Stimulated activated CD4-positive, alpha-beta T cell treated with anti-CD3 and anti-CD28 coated beads, Interleukin-4, amount 100 ng/mL, for 24 hours (primary cell): ENCODE results near the gene DHRS2.

Experiments used
- DNase-seq: peaks from one replicate; pipeline ENCODE4 v3.0.0-alpha.2; 2020

DHRS2 gene

GRCh38 chr14:23613242-23614070, 22.7 kb upstream of the DHRS2 start:
- no peak for DNase-seq

GRCh38 chr14:23614395-23614828, 21.8 kb upstream of the DHRS2 start:
- DNase-seq = no peak

GRCh38 chr14:23615856-23616255, 20.3 kb upstream of the DHRS2 start:
- no peak for DNase-seq

GRCh38 chr14:23617539-23617938, 18.6 kb upstream of the DHRS2 start:
- no peak for DNase-seq

- DNase-seq = no peak
Observed at GRCh38 chr14:23618415-23618988, 17.7 kb upstream of the DHRS2 start.

GRCh38 chr14:23620177-23620702, 15.9 kb upstream of the DHRS2 start:
- DNase-seq = no peak

- no peak for DNase-seq
Observed at GRCh38 chr14:23621204-23621931, 14.8 kb upstream of the DHRS2 start.

GRCh38 chr14:23621932-23622730, 14.0 kb upstream of the DHRS2 start:
- no peak for DNase-seq

GRCh38 chr14:23622990-23623389, 13.2 kb upstream of the DHRS2 start:
- no peak for DNase-seq

- no peak for DNase-seq
Observed at GRCh38 chr14:23623962-23624361, 12.2 kb upstream of the DHRS2 start.

GRCh38 chr14:23624830-23625404, 11.2 kb upstream of the DHRS2 start:
- no peak for DNase-seq

- no peak for DNase-seq
Observed at GRCh38 chr14:23626946-23627345, 9.2 kb upstream of the DHRS2 start.

- no peak for DNase-seq
Observed at GRCh38 chr14:23627961-23628360, 8.2 kb upstream of the DHRS2 start.

GRCh38 chr14:23629204-23629603, 7.0 kb upstream of the DHRS2 start:
- DNase-seq = no peak

GRCh38 chr14:23629832-23630396, 6.2 kb upstream of the DHRS2 start:
- DNase-seq = no peak

- DNase-seq = no peak
Observed at GRCh38 chr14:23630687-23631086, 5.5 kb upstream of the DHRS2 start.

GRCh38 chr14:23631234-23631633, 4.9 kb upstream of the DHRS2 start:
- no peak for DNase-seq

GRCh38 chr14:23631702-23632460, 4.3 kb upstream of the DHRS2 start:
- DNase-seq = peak; percentile 75

GRCh38 chr14:23632461-23633159, 3.6 kb upstream of the DHRS2 start:
- no peak for DNase-seq

- DNase-seq = no peak
Observed at GRCh38 chr14:23633160-23633701, 2.9 kb upstream of the DHRS2 start.
